Transverse colon (tissue), 4 donors: ENCODE data around the gene PAX7. TPM values are rescaled to one million over a fixed set of nuclear protein-coding genes. Genes with fewer than 3 reads are reported as not detected.

Source experiments
- DNase-seq: peaks from one replicate; pipeline ENCODE4 v3.0.0-alpha.2; 2019
- H3K27ac ChIP-seq, 4 donors: fragments of 200-600 bp; sonication (generic); 2 replicates each; pipeline ENCODE4 v1.5.1; 2016 to 2018; ENCODE audit warnings: inconsistent platforms in 4 of 4
- H3K27me3 ChIP-seq: fragments of 200-600 bp; sonication (generic); 2 replicates; pipeline ENCODE4 v1.5.1; 2017; ENCODE audit warnings: inconsistent platforms
- H3K36me3 ChIP-seq, 4 donors: fragments of 200-600 bp; sonication (generic); 2 replicates each; pipeline ENCODE4 v1.5.1; 2017 to 2019; ENCODE audit warnings: inconsistent platforms in 4 of 4
- H3K4me1 ChIP-seq, 4 donors: fragments of 200-600 bp; sonication (generic); 2 replicates each; pipeline ENCODE4 v1.5.1; 2017 to 2020; ENCODE audit warnings: inconsistent platforms in 4 of 4
- H3K4me3 ChIP-seq, 4 donors: fragments of 200-600 bp; sonication (generic); 1 replicate in 1 of 4; 2 replicates in 3 of 4; pipeline versions ENCODE4 v1.5.1 to v1.6.1; 2017 to 2019; ENCODE audit warnings: inconsistent platforms in 4 of 4
- H3K9me3 ChIP-seq, 2 donors: fragments of 200-600 bp; sonication (generic); 2 replicates each; pipeline ENCODE4 v1.5.1; 2017 to 2019; ENCODE audit warnings: inconsistent platforms in 2 of 2
- CTCF ChIP-seq, 5 experiments: fragments of 200-600 bp in 3 of 5; fragments of 450-650 bp in 2 of 5; sonication (generic) in 3 of 5; IDR thresholded peaks; 1 replicate in 2 of 5; 2 replicates in 3 of 5; pipeline ENCODE4 v1.5.1; 2016 to 2017; ENCODE audit warnings: antibody characterized with exemption in 5 of 5, inconsistent platforms in 3 of 5, mild to moderate bottlenecking in 2 of 5, moderate library complexity in 1 of 5
- EP300 ChIP-seq: sonication (generic); formaldehyde crosslinking; IDR thresholded peaks from one replicate; pipeline ENCODE4 v1.6.1; 2017; ENCODE audit warnings: antibody characterized with exemption, low read depth
- POLR2A ChIP-seq: fragments of 450-650 bp; IDR thresholded peaks from one replicate; pipeline ENCODE4 v1.6.1; 2016; ENCODE audit warnings: antibody characterized with exemption, mild to moderate bottlenecking, moderate library complexity
- POLR2AphosphoS5 ChIP-seq, 3 donors: sonication (generic); formaldehyde crosslinking; IDR thresholded peaks; one replicate each; pipeline ENCODE4 v1.6.1; 2016; ENCODE audit warnings: antibody characterized with exemption in 3 of 3
- WGBS, 2 donors: methylation state at CpG; one replicate each; pipeline ENCODE4 v1.1.5; 2018; ENCODE audit warnings: low coverage in 1 of 2; 5-methylcytosine and 5-hydroxymethylcytosine counted together
- in situ Hi-C, 4 donors: fragments of 200-750 bp; cut with MboI; loops; one replicate each; pipeline versions ENCODE4 v1.15.0 to v1.15.1; 2017; ENCODE audit warnings: low sequenced_read_pairs in 3 of 4, low pct_ligation_motif_present in 1 of 4, low pct_unique_long_range_greater_than_20kb in 1 of 4
- intact Hi-C: fragments of 100-400 bp; cut with DNase I; formaldehyde crosslinking; loops from one replicate; pipeline ENCODE4 v1.15.1; 2023; ENCODE audit warnings: low total_unique reads
- total RNA-seq, 4 donors: library from RNA; depleted of rRNA; stranded (reverse); fragments of >200 nt; gene quantifications; one replicate each; pipeline ENCODE4 v1.1.0, GENCODE V29; 2016

PAX7 gene
- total RNA-seq, 4 donors from 2014 or later: not detected

GRCh38 chr1:18710002-18710401 lies 79.4 kb downstream of the PAX7 start:
- WGBS, 2 donors: 47% methylated on average over 3 of the region's 3 CpGs; no CpG with 5 or more reads in 1 of the 2 donors

GRCh38 chr1:18711003-18711402 lies 80.4 kb downstream of the PAX7 start:
- Histone ChIP-seq H3K4me3 (no peak overlapping the region), H3K27ac (no peak overlapping the region), H3K9me3 (no peaks in the 10 kb centered on the region), H3K27me3 (peaks cover 60% of the 10 kb centered on the region), H3K36me3 (no peaks in the 10 kb centered on the region), H3K4me1 (no peaks in the 10 kb centered on the region)
- intact Hi-C loops (no loop called here), in situ Hi-C loops (no loop called here)
- WGBS, 2 donors: 56 to 70% methylated on average over 2 to 8 of the region's 8 CpGs
- TF ChIP-seq CTCF (IDR thresholded peaks at IDR 0.05) (no peak), POLR2A (no peak), POLR2AphosphoS5 (IDR thresholded peaks at IDR 0.05) (no peak), EP300 (no peak)
- no peak for DNase-seq

More at GRCh38 chr1:18710002-18710401, 79.4 kb downstream of the PAX7 start:
- no peaks in the 10 kb centered on the region for H3K36me3 ChIP-seq
- no peak for DNase-seq
- in situ Hi-C loops: no loop called here
- no peak for TF ChIP-seq EP300
- no peak for TF ChIP-seq CTCF (IDR thresholded peaks at IDR 0.05)
- TF ChIP-seq POLR2A: no peak
- TF ChIP-seq POLR2AphosphoS5 (IDR thresholded peaks at IDR 0.05): no peak
- no peak overlapping the region for H3K4me3 ChIP-seq
- H3K27me3 ChIP-seq: peaks cover 63% of the 10 kb centered on the region
- intact Hi-C loops: no loop called here
- no peaks in the 10 kb centered on the region for H3K9me3 ChIP-seq
- no peaks in the 10 kb centered on the region for H3K4me1 ChIP-seq
- no peak overlapping the region for H3K27ac ChIP-seq

GRCh38 chr1:18711536-18712251 lies 81.0 kb downstream of the PAX7 start:
- DNase-seq: no peak
- TF ChIP-seq POLR2A: no peak
- no peak for TF ChIP-seq CTCF (IDR thresholded peaks at IDR 0.05)
- TF ChIP-seq EP300: no peak
- no peak for TF ChIP-seq POLR2AphosphoS5 (IDR thresholded peaks at IDR 0.05)
- H3K4me1 ChIP-seq: no peaks in the 10 kb centered on the region
- H3K36me3 ChIP-seq: no peaks in the 10 kb centered on the region
- in situ Hi-C loops: no loop called here
- intact Hi-C loops: no loop called here
- no peak overlapping the region for H3K27ac ChIP-seq
- peaks cover 61% of the 10 kb centered on the region for H3K27me3 ChIP-seq
- no peak overlapping the region for H3K4me3 ChIP-seq
- 69% methylated on average over 10 of the region's 11 CpGs; no CpG with 5 or more reads in 1 of the 2 donors for WGBS, 2 donors
- no peaks in the 10 kb centered on the region for H3K9me3 ChIP-seq

- intact Hi-C loops: no loop called here
- in situ Hi-C loops: no loop called here
- Histone ChIP-seq H3K4me1 (no peaks in the 10 kb centered on the region), H3K4me3 (no peak overlapping the region), H3K36me3 (no peaks in the 10 kb centered on the region), H3K9me3 (no peaks in the 10 kb centered on the region), H3K27me3 (peaks cover 63% of the 10 kb centered on the region), H3K27ac (no peak overlapping the region)
- DNase-seq: no peak
- WGBS, 2 donors: 42% methylated on average over 5 of the region's 5 CpGs; no CpG with 5 or more reads in 1 of the 2 donors
- TF ChIP-seq CTCF (IDR thresholded peaks at IDR 0.05): no peak
- no peak for TF ChIP-seq EP300
- no peak for TF ChIP-seq POLR2AphosphoS5 (IDR thresholded peaks at IDR 0.05)
- TF ChIP-seq POLR2A: no peak
Measured at GRCh38 chr1:18712252-18712600, 81.6 kb downstream of the PAX7 start.
